ENCODE measurements around the gene RAP1GAP2.

The RAP1GAP2 gene

DNA sequence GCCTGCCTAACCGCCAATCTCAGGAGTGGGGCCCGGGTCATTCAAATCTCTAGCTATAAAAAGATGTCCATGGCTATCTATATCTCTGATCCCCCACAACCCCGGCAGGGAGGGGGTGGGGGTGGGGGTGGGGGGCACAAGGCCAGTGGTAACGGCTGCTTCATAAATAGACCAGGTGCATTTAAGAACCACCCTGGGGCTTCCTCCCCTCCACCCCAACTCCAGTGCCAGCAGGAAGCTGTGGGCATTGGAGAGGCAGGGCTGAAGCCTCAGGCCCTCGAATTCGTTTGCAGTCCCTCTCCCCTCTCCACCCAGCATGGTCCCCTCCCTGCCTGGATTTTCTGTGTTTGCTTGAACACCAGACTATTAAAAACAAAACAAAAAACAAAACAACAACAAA is 56.0 kb downstream of the RAP1GAP2 start:
- TF ChIP-seq, protein P1, sequence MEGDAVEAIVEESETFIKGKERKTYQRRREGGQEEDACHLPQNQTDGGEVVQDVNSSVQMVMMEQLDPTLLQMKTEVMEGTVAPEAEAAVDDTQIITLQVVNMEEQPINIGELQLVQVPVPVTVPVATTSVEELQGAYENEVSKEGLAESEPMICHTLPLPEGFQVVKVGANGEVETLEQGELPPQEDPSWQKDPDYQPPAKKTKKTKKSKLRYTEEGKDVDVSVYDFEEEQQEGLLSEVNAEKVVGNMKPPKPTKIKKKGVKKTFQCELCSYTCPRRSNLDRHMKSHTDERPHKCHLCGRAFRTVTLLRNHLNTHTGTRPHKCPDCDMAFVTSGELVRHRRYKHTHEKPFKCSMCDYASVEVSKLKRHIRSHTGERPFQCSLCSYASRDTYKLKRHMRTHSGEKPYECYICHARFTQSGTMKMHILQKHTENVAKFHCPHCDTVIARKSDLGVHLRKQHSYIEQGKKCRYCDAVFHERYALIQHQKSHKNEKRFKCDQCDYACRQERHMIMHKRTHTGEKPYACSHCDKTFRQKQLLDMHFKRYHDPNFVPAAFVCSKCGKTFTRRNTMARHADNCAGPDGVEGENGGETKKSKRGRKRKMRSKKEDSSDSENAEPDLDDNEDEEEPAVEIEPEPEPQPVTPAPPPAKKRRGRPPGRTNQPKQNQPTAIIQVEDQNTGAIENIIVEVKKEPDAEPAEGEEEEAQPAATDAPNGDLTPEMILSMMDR (IDR thresholded peaks at IDR 0.05), result no peak

DNA sequence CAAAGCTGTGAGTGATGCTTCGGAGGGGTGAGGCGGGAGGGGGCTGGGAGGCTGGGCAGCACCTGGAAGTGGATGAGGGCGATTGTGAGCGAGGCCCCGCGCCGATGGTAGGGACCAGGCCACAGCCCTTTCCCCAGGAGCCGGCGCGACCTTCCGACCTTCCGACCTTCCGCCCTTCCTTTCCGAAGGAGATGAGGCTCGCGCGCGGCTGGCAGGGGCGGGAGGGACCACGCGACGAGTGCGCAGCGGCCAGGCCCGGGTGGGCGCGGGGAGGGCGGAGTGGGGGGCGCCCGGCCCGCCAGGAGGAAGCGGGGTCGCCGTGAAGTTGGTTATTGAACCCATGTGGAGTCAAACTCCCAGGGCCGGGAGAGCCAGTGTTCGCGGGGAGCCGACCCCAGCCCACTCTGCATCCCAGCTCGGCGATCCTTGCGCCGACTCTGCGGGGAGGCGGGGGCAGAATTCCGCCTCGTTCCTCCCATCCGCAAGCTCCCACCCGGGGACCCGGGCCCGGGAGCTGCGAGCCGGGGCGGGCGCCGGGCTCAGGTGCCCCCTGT is 56.6 kb downstream of the RAP1GAP2 start:
- TF ChIP-seq, protein P1 (IDR thresholded peaks at IDR 0.05), result no peak

DNA sequence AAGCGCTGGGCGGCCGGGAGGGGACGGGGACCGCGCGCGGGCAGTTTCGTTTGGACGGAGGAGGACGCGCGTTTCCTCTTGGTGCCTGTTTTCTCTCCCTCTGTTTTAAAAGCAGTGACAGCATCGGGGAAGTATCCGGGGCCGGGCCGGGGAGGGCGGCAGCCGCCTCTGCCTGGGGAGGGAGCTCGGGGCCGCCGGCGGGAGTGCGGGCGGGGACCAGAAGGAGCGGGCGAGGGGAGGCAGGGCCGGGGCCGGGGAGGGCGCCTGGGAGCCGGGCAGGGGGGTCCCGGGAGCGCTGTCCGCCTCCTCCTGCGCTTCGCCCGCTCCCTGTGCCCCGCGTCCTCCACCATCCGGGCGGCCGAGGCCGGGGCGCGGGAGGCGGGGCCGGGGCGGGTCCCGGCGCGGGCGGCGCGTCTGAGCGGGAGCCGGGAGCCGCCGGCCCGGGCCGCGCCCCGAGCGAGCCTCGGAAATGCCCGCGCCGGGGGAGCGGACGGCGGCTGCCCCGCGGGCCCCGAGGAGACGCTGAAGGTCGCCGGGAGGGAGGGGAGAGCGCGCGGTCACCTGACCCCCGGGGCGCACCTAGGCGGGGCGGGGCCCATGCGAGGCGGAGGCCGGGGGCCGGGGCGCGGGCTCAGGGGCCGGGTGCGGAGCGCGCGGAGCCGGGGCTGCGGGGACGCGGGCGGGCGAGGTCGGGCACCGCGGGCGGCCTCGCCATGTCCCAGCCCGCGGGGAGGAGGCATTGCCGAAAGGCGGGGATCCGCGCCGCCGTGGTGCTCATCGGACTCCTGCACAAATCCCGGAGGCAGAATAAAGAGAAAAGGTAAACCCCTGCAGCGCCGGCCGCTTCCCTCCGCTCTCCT is 57.3 kb downstream of the RAP1GAP2 start:
- TF ChIP-seq, protein P1 (IDR thresholded peaks at IDR 0.05), result no peak

DNA sequence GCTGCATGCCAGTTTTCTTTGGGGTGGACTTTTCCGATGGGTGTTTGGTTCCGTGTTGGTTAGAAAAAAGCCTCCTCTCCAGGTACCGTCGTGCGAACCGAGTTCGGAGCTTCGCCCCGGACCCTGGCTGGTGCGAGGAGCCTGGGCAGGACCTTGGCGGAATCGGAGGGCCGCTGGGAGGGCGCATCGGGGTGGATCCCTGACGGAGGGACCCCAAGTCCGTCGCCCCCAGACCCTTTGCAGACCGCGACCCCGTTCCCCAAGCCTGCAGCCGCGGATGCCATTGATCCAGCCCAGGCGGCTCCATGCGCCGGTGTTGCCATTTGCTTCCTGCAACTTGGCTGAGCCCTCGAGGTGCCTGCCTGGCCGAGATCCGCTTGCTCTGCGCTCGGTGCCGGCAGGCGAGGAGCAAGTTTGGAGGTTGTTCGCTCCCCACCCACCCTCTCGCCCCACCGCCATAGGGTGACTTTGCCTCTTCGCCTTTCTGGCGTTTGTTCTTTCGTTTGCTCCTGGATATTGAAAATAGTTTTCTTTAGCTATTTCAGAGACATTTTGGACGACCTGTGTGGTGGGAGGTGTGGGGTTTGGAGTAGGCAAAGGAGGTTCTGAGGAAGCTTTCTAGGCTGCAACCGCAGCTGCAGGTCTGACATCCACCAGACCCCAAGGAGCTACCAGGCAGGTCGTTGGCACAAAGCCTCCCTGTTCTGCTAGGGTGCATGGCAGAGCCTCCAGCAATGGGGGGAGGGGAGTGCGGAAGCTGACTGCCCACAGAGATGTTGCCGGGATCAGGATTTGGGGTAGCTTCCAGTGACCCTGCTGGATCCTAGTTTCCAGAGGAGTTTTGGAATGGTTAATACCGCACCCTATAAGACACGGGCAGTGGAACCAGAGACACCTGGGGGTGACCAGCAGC is 58.2 kb downstream of the RAP1GAP2 start:
- TF ChIP-seq, protein P1 (IDR thresholded peaks at IDR 0.05), result no peak

DNA sequence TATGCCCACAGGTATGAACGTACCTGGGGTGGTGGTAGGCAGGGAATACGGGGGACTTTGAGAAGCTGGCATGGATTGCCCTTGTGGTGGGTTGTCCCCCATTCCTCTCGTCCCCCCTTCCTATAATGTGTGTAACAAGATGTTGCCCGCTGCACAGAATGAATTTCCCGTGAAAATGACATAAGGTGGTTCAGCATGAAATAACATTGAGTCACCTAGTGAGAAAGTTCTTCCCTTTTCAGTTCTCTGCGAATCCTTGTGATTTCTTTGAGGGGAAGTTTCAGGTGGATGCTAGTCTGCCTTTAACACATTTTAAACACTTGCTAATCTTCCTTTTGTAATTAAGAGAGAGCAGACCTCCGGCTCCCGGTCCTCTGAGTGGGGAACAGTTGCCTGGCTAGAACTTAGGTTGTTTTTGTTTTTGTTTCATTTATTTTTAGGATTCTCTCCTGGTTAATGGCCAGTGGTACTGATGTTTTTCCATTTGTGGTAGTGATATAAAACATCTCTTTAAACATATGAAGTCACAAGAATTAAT is 58.9 kb downstream of the RAP1GAP2 start:
- TF ChIP-seq, protein P1 (IDR thresholded peaks at IDR 0.05), result no peak

DNA sequence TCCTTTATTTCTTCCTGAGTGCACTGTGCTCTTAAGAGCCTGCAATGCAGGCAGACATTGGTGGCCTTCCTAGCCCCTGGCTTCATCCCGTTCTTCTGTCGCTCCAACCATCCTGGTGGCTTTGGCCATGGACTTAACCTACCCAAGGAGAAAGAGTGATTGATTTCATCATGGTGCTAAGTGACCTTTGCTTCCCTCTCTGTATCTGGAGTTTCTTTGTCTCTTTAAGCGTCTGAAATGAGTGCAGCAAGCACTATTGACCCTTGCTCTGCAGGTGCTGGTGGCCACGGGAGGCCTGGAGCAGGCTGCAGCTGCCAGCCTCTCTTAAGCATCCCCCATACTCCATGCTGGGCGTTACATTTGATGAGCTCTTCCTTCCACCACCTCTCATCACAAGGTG is 60.5 kb downstream of the RAP1GAP2 start:
- TF ChIP-seq, protein P1 (IDR thresholded peaks at IDR 0.05), result no peak

DNA sequence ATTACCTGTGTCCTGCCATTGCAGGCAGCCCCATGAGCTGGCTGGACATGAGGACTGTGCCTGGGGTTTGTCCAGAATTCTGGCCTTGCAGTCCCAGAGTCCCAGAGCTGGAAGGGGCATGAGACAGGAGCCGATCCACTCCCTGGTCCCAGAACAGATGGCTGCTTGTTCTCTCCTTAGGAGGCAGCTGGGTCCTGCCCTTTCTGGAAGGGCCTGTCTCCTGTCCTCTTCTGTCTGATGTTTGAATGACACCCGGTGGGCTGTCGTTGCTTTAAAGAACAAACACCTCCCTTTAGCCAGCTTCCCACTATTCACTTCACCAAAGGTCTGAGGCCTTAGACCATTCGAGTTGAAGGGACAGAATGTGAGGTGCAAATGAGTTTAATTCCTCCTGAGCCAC is 63.8 kb downstream of the RAP1GAP2 start:
- TF ChIP-seq, protein P1 (IDR thresholded peaks at IDR 0.05), result no peak

Data from LNCAP (cell line).